ENCODE measurements around the gene RANBP9.

DNA sequence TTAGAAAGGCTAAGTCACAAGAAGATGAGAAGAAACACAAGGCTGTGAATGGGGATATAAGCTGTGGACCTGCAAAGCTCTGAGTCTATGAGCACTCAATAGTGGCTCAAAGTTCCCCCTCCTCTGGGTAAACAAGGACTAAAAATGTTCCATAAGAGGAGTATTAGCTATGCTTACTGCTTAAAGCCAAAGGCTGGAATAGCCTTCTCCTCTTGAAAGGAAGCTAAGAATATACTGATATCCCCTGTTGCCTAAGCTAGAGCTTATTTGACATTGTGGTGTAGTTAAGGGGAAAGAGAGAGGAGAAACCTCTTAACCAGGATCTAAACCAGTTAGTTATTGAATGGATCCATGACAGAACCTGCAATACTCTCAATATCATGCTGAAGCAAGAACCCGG lies 50.7 kb downstream of the RANBP9 start:
- TF ChIP-seq EP300 (IDR thresholded peaks at IDR 0.05) (no peak), POLR2AphosphoS5 (IDR thresholded peaks at IDR 0.05) (no peak)
- TF ChIP-seq, protein P1, sequence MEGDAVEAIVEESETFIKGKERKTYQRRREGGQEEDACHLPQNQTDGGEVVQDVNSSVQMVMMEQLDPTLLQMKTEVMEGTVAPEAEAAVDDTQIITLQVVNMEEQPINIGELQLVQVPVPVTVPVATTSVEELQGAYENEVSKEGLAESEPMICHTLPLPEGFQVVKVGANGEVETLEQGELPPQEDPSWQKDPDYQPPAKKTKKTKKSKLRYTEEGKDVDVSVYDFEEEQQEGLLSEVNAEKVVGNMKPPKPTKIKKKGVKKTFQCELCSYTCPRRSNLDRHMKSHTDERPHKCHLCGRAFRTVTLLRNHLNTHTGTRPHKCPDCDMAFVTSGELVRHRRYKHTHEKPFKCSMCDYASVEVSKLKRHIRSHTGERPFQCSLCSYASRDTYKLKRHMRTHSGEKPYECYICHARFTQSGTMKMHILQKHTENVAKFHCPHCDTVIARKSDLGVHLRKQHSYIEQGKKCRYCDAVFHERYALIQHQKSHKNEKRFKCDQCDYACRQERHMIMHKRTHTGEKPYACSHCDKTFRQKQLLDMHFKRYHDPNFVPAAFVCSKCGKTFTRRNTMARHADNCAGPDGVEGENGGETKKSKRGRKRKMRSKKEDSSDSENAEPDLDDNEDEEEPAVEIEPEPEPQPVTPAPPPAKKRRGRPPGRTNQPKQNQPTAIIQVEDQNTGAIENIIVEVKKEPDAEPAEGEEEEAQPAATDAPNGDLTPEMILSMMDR (IDR thresholded peaks at IDR 0.05) = no peak

All from esophagus muscularis mucosa (tissue), 4 donors.